Superior temporal gyrus (tissue), 1 donor: Measurements from ENCODE around the gene RELN.

Experiments
- DNase-seq: peaks from one replicate; pipeline ENCODE4 v3.0.0-alpha.2; 2016; ENCODE audit errors: extremely low spot score

RELN gene

GRCh38 chr7:103894656-103895596 is 94.5 kb downstream of the RELN start:
- DNase-seq, result no peak

DNA sequence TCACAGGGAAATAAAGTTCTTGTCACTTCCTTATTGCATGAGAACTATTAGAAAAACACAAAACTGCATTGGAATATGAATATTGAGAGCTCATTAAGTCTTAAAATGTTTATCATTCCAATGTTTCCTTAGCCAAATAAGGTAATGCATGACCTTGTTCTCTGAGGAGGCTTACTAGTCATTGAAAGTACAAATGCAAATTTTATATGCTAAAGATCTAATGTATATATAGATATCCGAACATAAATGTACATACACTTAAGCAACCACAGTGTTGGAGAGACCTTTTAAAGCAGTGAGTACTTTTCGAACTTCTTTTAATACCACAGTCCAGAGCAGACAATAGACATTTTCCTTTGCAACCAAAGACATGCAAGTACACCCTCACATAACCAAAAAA is 96.1 kb downstream of the RELN start:
- no peak for DNase-seq

GRCh38 chr7:103889451-103889850 is 100.0 kb downstream of the RELN start:
- no peak for DNase-seq

- DNase-seq, result no peak
Measured at GRCh38 chr7:103888603-103889153, 100.8 kb downstream of the RELN start.

DNA sequence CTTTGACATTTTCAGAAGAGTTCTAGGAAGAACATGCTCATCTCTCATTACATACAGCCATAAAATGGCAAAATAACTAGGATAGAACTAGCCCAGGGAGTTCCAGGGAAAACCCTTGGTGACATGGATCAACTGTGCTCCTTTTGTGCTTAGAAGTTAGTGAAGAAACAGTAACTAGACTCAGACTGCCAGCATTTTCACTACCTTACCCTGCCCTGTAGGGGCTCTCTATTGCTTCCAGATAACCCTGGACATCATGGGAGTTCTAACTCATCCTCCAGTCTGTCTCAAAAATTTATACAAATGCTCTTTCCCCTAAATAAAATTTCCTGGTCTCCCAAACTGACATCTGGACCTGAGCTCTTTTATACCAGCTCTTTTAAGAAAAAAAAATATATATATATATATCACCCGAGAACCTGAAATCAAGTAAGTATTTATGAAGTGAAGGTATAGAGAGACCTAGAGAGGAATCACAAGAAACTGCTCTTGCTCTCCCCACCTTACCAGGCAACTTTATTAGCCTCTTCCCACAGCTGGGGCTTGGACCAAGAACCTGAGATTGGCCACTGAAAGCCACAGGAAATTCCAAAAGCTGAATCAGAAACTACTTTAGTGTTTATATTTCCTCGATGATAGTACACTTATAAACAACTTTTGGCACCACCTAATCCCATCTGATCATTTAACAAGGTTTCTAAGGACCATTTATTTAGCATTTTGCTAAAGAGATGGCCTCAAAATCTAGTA is 101.4 kb downstream of the RELN start:
- no peak for DNase-seq

- no peak for DNase-seq
Measured at GRCh38 chr7:103887050-103887449, 102.4 kb downstream of the RELN start.

DNA sequence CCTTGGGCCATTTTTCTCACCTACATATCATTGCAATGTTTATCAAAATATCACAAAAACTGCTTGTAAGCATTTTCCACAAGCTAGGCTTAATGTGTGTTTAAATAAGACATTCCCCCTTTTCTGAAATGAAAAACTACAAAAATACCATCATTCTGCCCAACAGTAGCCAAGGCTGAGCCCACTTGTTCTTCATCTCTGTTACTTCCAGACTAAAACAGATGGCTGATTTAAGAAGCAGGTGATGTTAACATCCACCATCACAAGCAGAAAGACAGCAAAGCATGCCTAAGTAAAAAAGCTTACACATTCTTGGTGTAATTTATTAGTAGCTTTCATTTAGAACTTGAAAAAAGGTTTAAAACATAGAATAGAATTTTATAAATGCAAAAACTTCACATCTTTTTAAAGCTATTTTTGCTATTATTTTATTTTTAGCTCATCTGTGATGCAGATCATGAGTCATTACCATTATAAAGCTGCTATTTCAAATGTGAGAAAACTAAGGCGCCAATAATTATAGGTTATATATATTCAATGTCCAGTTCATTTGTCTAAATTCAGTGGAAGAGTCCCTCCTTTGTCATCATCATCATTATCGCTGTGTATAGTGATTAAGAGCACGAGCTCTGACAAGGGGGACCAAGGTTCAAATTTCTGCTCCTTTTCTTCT is 109.4 kb downstream of the RELN start:
- DNase-seq, result no peak

- no peak for DNase-seq
Measured at GRCh38 chr7:103879411-103879810, 110.0 kb downstream of the RELN start.

DNA sequence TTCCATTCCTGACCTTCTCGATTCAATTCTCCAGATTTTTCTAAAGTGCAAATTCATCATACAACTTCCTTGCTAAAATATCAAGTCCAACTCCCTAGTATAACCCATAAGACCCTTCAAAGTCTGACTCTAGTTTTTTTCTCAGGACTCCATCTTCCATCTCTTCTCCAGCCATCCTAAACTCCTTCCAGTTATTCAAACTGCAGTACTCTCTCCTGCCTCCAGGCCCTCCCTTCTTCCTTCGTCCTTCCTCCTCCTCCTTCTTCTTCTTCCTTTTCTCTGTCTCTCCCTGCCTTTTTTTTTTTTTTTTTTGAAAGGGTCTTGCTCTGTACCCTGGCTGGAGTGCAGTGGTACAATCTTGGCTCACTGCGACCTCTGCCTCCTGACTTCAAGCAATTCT is 111.9 kb downstream of the RELN start:
- DNase-seq, result no peak

GRCh38 chr7:103875718-103876117 is 113.7 kb downstream of the RELN start:
- no peak for DNase-seq

DNA sequence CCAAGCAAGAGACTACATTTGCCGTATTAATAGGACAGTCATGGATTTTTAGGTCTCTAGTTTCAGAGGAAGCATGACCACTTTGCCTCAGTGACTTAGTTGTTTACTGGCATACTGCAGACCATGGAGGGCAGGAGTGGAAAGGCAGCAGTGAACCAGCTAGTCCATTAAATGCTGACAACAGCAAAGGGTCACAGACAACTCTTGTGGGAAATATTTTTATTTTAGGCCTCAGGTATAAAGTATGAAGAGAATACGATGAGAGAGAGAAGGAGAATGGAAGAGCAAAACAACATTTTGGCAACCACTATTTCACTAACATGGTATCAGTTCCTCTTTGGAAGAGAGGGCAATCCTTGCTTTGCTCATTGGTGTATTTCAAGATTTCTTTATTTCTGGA is 118.0 kb downstream of the RELN start:
- DNase-seq, result no peak

DNA sequence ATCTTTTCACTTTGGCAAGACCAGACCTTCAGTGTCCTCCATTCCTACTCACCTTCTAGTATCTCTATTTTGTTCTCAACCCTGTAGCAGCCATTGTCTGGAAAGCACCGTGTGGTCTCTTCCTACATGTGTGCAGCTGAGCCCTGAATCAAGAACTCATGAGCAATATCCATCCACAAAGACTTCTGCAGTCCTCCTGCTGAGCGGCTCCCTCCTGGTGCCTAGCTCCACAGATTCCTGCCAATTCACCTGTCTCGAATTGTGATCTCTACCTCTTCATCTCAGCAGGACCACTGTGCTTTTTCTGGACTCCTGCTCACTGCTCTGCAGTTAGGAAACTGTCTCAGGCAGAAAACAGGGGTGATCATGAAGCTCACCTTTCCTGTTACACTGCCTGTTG is 118.8 kb downstream of the RELN start:
- no peak for DNase-seq

- DNase-seq, result no peak
Measured at GRCh38 chr7:103867874-103868273, 121.6 kb downstream of the RELN start.

DNA sequence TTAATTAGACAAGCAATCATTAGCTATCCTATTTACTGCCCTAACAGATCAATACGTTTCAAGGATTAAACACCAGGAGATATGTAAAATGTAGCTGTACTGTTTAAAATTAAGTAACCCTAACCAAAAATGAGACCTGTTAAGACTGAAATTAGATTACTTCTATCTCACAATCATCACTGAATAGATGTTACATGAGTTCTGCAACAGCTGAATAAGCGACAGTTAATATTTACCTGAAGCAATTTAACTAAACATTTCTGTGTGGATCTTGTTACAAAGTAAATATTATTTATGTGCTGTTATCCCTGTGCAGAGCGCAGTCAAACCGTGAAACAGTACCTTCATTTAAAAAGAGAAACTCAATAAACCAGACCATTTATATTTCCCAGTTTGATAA is 122.5 kb downstream of the RELN start:
- no peak for DNase-seq

GRCh38 chr7:103865442-103865841 is 124.0 kb downstream of the RELN start:
- DNase-seq, result no peak

GRCh38 chr7:103862302-103863035 is 127.0 kb downstream of the RELN start:
- DNase-seq, result no peak

DNA sequence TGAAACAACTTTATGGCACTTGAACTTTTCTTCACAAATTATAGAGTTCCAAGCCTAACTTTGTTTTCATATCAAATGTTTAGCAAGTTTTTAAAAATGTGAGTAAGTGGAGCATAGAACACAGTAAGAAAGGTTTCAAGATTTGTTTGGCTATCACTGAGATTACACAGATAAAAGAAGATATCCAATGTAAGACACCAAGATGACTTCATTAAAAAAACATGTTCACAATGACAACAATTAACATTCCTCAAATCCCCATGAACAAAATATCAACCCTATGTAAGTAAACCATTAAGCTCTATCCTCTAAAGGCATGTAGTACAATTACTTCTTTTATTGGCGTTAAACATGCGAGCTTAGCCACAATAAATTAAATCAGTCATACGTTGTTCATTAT is 129.7 kb downstream of the RELN start:
- no peak for DNase-seq

DNA sequence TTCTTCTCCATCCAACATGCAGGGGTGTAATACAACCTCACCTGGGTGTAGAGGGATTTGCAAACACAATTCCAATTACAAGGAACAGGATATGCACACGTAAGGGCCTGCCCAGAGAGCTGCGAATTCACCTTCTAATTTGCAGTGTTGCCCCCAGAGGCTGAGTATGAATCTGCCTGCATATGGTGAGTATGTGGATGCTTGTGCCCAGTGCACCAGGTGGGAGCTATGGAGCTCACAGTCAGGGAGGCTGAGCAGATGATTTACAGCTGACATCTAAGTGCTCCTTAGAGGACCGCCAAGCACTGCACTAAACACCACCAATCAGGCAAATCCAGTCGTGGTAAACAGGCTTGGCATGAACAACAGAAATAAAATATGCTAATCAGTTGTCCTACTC is 132.0 kb downstream of the RELN start:
- DNase-seq, result no peak

- DNase-seq, result no peak
Measured at GRCh38 chr7:103856929-103857328, 132.5 kb downstream of the RELN start.

- DNase-seq, result no peak
Measured at GRCh38 chr7:103855671-103856070, 133.8 kb downstream of the RELN start.

GRCh38 chr7:103854611-103855010 is 134.8 kb downstream of the RELN start:
- no peak for DNase-seq
